ENCODE measurements around the gene SSMEM1. TPM values are rescaled to one million over a fixed set of nuclear protein-coding genes. Genes with fewer than 3 reads are reported as not detected.

Gene SSMEM1
- total and polyA plus RNA-seq, 2 of the 4 experiments (the other 2 are of a cell fraction), result 0.07 TPM; not detected in 1

DNA sequence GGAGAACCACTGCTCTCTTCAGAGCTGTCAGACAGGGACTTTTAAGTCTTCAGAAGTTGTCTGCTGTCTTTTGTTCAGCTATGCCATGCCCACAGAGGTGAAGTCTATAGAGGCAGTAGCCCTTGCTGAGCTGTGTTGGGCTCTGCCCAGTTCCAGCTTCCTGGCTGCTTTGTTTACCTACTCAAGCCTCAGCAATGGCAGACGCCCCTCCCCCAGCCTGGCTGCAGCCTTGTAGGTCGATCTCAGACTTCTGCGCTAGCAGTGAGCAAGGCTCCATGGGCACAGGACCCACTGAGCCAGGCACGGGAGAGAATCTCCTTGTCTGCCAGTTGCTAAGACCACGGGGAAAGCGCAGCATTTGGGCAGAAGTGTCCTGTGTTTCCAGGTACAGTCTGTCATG, 46.9 kb downstream of the SSMEM1 start:
- Histone ChIP-seq H3K79me1 (ENCODE audit: low read depth in 1 of 2, low read length in 2 of 2) (no peaks in the 10 kb centered on the region), H3K23ac (ENCODE audit: low read depth, low read length) (no peak overlapping the region), H4K8ac (ENCODE audit: low read depth in 2 of 2, low read length in 2 of 2) (no peak overlapping the region), H3K9ac (ENCODE audit: low read depth, low read length) (no peak overlapping the region), H3K27me3 (ENCODE audit: control insufficient read depth, insufficient read depth, low read length) (no peaks in the 10 kb centered on the region), H3K4me2 (ENCODE audit: low read depth, low read length) (no peak overlapping the region), H3K4me1 (ENCODE audit: control insufficient read depth, insufficient read depth, low read length) (no peaks in the 10 kb centered on the region), H2BK15ac (ENCODE audit: low read depth, low read length) (no peak overlapping the region), H2BK120ac (ENCODE audit: low read depth, low read length) (no peak overlapping the region), H3K36me3 (ENCODE audit: control insufficient read depth, insufficient read depth, low read length) (no peaks in the 10 kb centered on the region), H2AK9ac (replicated peaks; ENCODE audit: low read depth, low read length, poor library complexity) (no peak overlapping the region), H3K9me1 (ENCODE audit: insufficient read depth, low read length) (no peaks in the 10 kb centered on the region), H3K18ac (ENCODE audit: low read depth, low read length) (no peak overlapping the region), H4K5ac (ENCODE audit: low read depth, low read length) (no peak overlapping the region), H2AK5ac (ENCODE audit: low read depth, low read length) (no peak overlapping the region), H3K14ac (replicated peaks; ENCODE audit: low read depth, low read length) (no peak overlapping the region), H3K4ac (ENCODE audit: low read depth, low read length) (no peak overlapping the region), H4K91ac (ENCODE audit: insufficient read depth, low read depth, low read length) (no peak overlapping the region), H2BK5ac (ENCODE audit: low read depth, low read length, poor library complexity, severe bottlenecking) (no peak overlapping the region), H4K20me1 (ENCODE audit: insufficient read depth, low read length) (no peaks in the 10 kb centered on the region), H3K4me3 (ENCODE audit: insufficient read depth, low read depth, low read length) (no peak overlapping the region), H2BK20ac (ENCODE audit: low read depth, low read length) (no peak overlapping the region), H3K56ac (ENCODE audit: extremely low read depth, insufficient read depth, low read length) (no peak overlapping the region), H3K27ac (ENCODE audit: insufficient read depth, low read length) (no peak overlapping the region), H2AFZ (replicated peaks; ENCODE audit: low read length, poor library complexity) (no peak overlapping the region), H3K9me3 (ENCODE audit: control insufficient read depth, insufficient read depth, low read length) (peaks cover 17% of the 10 kb centered on the region)
- BruUV-seq (replicated peaks), result no TSS peak
- intact Hi-C loops (cut with micrococcal nuclease) (no loop called here), in situ Hi-C loops (cut with MboI; ENCODE audit: low sequenced_read_pairs) (no loop called here), dilution Hi-C loops (cut with HindIII; ENCODE audit: low sequenced_read_pairs, unreplicated experiment) (no loop called here)
- TF ChIP-seq POLR2A (IDR thresholded peaks at IDR 0.05; ENCODE audit: low read depth, low read length) (no peak), CEBPB (IDR thresholded peaks at IDR 0.05; ENCODE audit: low read depth, low read length) (no peak), ELK1 (IDR thresholded peaks at IDR 0.05; ENCODE audit: borderline replicate concordance, low read depth, low read length) (no peak), MAZ (IDR thresholded peaks at IDR 0.05; ENCODE audit: borderline replicate concordance, low read depth, low read length) (no peak), NFE2L2 (IDR thresholded peaks at IDR 0.05; ENCODE audit: low read depth, low read length) (no peak), SMC3 (IDR thresholded peaks at IDR 0.05; ENCODE audit: low read depth, low read length) (no peak), MXI1 (IDR thresholded peaks at IDR 0.05; ENCODE audit: borderline replicate concordance, low read depth, low read length) (no peak), MAFK (IDR thresholded peaks at IDR 0.05; ENCODE audit: low read depth, low read length) (no peak), CTCF (conservative IDR thresholded peaks at IDR 0.05; ENCODE audit: low read depth, low read length) (no peak), CHD1 (IDR thresholded peaks at IDR 0.05; ENCODE audit: low read depth, low read length) (no peak), RCOR1 (IDR thresholded peaks at IDR 0.05; ENCODE audit: insufficient replicate concordance, low read length) (no peak), USF2 (IDR thresholded peaks at IDR 0.05; ENCODE audit: low read depth, low read length) (no peak), FOS (IDR thresholded peaks at IDR 0.05; ENCODE audit: low read depth, low read length) (no peak), BHLHE40 (IDR thresholded peaks at IDR 0.05; ENCODE audit: low read depth, low read length) (no peak), RAD21 (IDR thresholded peaks at IDR 0.05; ENCODE audit: low read length) (no peak)
- POLR2A ChIA-PET (ENCODE audit: unreplicated experiment), result no interaction called here
- WGBS, 2 experiments (ENCODE audit: extremely low coverage in 2 of 2, insufficient read length in 1 of 2), result no CpG with 5 or more reads among the region's 6 CpGs
- no peak for DNase-seq
- ATAC-seq (ENCODE audit: low read depth), result no peak
- CTCF ChIA-PET, result no interaction called here

Data from IMR-90 (cell line).